NT2/D1 (cell line): Measurements from ENCODE around the gene MTG2.

ENCODE experiments used
- DNase-seq: peaks from one replicate; pipeline ENCODE4 v3.0.0-alpha.2; 2011; ENCODE audit warnings: low read depth, low spot score
- H3K27me3 ChIP-seq: 2 replicates; pipeline ENCODE4 v1.6.0; 2011; ENCODE audit warnings: mild to moderate bottlenecking; ENCODE audit not compliant: insufficient read length, insufficient read depth
- H3K36me3 ChIP-seq: 2 replicates; pipeline ENCODE4 v1.6.1; 2011; ENCODE audit warnings: mild to moderate bottlenecking, low read length, mixed read lengths; ENCODE audit not compliant: insufficient read depth, insufficient read length
- H3K4me1 ChIP-seq: 2 replicates; pipeline ENCODE4 v1.5.1; 2011; ENCODE audit not compliant: insufficient read depth, insufficient read length
- H3K4me3 ChIP-seq: 2 replicates; pipeline ENCODE4 v1.5.1; 2011; ENCODE audit warnings: low read depth; ENCODE audit not compliant: insufficient read length
- H3K9ac ChIP-seq: 2 replicates; pipeline ENCODE4 v1.6.0; 2011; ENCODE audit warnings: low read depth; ENCODE audit not compliant: insufficient read length
- H3K9me3 ChIP-seq: 2 replicates; pipeline ENCODE4 v1.5.1; 2011; ENCODE audit warnings: mild to moderate bottlenecking, low read length; ENCODE audit not compliant: insufficient read depth
- SUZ12 ChIP-seq: IDR thresholded peaks from 2 replicates; pipeline ENCODE4 v1.6.1; 2011; ENCODE audit not compliant: insufficient read length, insufficient read depth; ENCODE audit errors: extremely low read depth
- YY1 ChIP-seq: IDR thresholded peaks from 2 replicates; pipeline ENCODE4 v1.6.1; 2011; ENCODE audit not compliant: insufficient read length, insufficient read depth
- ZNF274 ChIP-seq: IDR thresholded peaks from 2 replicates; pipeline ENCODE4 v1.6.1; 2011; ENCODE audit warnings: mild to moderate bottlenecking, low read depth, low read length

The MTG2 gene

DNA sequence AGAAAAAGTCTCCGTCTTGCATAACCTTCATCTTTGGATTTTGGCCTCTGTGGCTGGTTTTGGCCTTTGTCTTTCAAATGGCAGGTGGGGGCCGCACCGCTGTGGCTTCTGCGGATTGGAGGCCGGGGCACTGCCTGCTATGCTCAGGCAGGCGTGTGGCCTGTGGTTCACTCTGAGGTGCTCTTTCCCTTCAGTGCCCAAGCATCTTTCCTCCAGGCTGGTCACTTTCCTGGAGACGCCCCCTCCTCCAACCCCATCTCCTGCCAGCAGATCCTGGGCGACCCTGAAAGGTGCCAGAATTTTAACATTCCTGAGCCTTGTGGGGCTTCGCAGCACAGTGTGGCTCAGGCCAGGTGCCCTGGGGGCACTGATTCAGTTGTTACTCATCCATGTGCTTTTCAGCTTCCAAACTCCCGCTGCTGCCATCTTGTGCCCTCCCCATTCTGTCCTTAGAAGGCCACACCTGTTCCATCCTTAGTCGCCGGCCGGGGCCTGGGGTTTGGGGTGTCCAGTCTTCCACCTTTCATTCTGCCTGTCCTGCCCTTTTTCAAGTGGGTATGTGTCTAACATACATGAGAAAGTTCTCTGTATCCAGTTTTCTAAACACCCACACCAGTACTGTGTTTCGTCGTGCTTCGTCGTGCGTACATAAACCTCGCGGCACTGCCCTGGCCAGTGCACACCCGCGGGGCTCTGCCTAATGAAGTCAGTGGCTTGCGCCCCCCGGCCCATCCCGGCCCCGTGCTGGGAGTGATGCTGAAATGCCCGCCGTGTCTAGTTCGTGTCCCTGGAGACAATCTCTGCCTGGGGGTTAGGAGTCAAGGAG lies 27.2 kb upstream of the MTG2 start:
- H3K4me3 ChIP-seq: no peak overlapping the region
- peak overlapping the region; percentile 38 for H3K9ac ChIP-seq
- peaks cover 19% of the 10 kb centered on the region; the same call in 1 of the 2 replicates for H3K9me3 ChIP-seq
- TF ChIP-seq ZNF274: no peak
- no peak for TF ChIP-seq YY1
- TF ChIP-seq SUZ12: no peak
- H3K36me3 ChIP-seq: peaks cover 68% of the 10 kb centered on the region
- H3K4me1 ChIP-seq: peaks cover 33% of the 10 kb centered on the region
- peak; percentile 39 for DNase-seq
- no peaks in the 10 kb centered on the region for H3K27me3 ChIP-seq

- peaks cover 68% of the 10 kb centered on the region for H3K36me3 ChIP-seq
- H3K4me3 ChIP-seq: no peak overlapping the region
- H3K9me3 ChIP-seq: peaks cover 19% of the 10 kb centered on the region; the same call in 1 of the 2 replicates
- no peaks in the 10 kb centered on the region for H3K27me3 ChIP-seq
- peak overlapping the region; percentile 8 for H3K9ac ChIP-seq
- H3K4me1 ChIP-seq: peaks cover 37% of the 10 kb centered on the region
- TF ChIP-seq SUZ12: no peak
- no peak for TF ChIP-seq YY1
- TF ChIP-seq ZNF274: no peak
- no peak for DNase-seq
Measured at GRCh38 chr20:62156254-62156556, 26.6 kb upstream of the MTG2 start.

DNA sequence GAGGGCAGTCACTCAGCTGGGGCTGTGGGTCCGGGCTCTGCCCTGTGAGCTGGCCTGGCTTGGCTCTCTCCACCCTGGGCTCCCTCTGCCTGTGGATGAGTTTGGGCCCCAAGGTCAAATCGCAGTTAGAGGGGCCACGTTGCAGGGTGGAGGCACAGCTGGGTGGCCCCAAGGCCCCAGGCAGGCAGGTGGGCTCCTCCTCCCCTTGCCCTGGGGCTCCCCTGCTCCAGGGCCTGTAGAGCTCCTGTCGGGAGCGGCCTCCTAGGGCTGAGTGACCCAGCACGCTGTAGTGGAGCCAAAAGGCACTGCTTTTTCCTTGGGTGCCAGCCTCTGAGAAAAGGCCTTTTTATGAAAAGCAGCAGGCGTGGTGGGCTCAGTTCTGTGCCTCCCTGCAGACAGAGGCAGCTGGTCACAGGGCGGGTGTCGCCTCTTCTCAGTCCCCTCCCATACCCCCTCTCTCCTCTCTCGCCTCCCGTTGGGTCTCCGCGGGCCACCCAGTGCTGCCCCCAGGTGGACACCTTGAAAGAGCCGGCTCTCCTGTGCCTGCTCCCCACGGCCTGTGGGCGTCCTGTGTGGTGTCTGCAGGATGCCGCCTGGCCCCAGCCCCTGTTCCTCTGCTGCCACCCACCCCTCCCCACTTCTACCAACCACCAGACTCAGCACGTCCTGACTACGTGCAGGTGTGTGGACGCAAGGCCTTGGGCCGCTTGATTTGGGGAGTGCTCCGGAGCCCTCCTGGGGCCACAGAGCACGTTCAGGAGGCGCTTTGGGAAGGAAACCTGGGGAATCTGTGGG lies 26.0 kb upstream of the MTG2 start:
- H3K9ac ChIP-seq: peak overlapping the region; percentile 72

GRCh38 chr20:62157387-62158087 lies 25.3 kb upstream of the MTG2 start:
- Histone ChIP-seq H3K9me3 (peaks cover 12% of the 10 kb centered on the region; the same call in 1 of the 2 replicates), H3K4me3 (no peak overlapping the region), H3K4me1 (peaks cover 42% of the 10 kb centered on the region), H3K9ac (peak overlapping the region; percentile 64), H3K27me3 (no peaks in the 10 kb centered on the region), H3K36me3 (peaks cover 69% of the 10 kb centered on the region)
- no peak for DNase-seq
- no peak for TF ChIP-seq ZNF274
- no peak for TF ChIP-seq SUZ12
- TF ChIP-seq YY1: no peak

More for the DNA sequence above, 26.0 kb upstream of the MTG2 start:
- no peaks in the 10 kb centered on the region for H3K27me3 ChIP-seq
- peaks cover 42% of the 10 kb centered on the region for H3K4me1 ChIP-seq
- no peak overlapping the region for H3K4me3 ChIP-seq
- H3K36me3 ChIP-seq: peaks cover 70% of the 10 kb centered on the region
- peaks cover 19% of the 10 kb centered on the region; the same call in 1 of the 2 replicates for H3K9me3 ChIP-seq
- DNase-seq: peak; percentile 57
- TF ChIP-seq SUZ12 (no peak), ZNF274 (no peak), YY1 (no peak)

DNA sequence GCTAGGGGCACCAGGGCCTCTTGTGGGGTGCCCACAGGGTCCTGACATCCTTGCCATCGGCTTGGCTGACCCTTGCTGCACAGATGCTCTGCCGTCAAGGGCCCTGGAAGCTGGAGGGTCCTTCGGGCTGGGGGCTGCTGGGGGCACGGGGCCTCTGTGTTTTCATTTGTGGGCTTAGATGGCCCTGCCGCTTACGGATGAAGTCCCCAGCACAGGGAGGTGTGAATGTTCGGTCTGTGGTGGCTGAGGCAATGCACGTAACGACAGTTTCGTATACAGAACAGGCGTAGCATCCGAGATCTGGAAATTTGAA lies 24.8 kb upstream of the MTG2 start:
- no peak for DNase-seq
- H3K36me3 ChIP-seq: peaks cover 69% of the 10 kb centered on the region

DNA sequence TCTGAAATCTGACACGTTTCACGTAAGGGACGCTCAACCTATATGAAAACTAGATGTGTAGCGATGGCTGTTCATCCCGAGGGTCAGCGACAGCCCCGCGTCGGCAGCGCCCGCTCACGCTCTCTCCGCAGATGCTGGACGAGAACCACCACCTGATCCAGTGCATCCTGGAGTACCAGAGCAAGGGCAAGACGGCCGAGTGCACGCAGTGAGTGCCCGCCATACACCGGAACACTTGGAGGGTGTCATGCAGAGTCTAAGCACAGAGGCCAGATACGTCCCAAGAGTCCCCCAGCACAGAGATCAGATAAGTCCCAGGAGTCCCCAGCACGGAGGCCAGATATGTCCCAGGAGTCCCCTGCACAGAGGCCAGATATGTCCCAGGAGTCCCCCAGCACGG lies 24.3 kb upstream of the MTG2 start:
- H3K9ac ChIP-seq: no peak overlapping the region
- TF ChIP-seq ZNF274 (no peak), YY1 (no peak), SUZ12 (no peak)
- peaks cover 2% of the 10 kb centered on the region; the same call in 1 of the 2 replicates for H3K9me3 ChIP-seq
- H3K4me3 ChIP-seq: no peak overlapping the region
- peaks cover 68% of the 10 kb centered on the region for H3K36me3 ChIP-seq
- DNase-seq: no peak
- peaks cover 42% of the 10 kb centered on the region for H3K4me1 ChIP-seq
- no peaks in the 10 kb centered on the region for H3K27me3 ChIP-seq

More for the DNA sequence above, 24.8 kb upstream of the MTG2 start:
- Histone ChIP-seq H3K9me3 (peaks cover 7% of the 10 kb centered on the region; the same call in 1 of the 2 replicates), H3K9ac (no peak overlapping the region), H3K27me3 (no peaks in the 10 kb centered on the region), H3K4me1 (peaks cover 42% of the 10 kb centered on the region), H3K4me3 (no peak overlapping the region)
- TF ChIP-seq ZNF274 (no peak), SUZ12 (no peak), YY1 (no peak)

GRCh38 chr20:62159052-62159451 lies 23.8 kb upstream of the MTG2 start:
- no peak for DNase-seq
- Histone ChIP-seq H3K27me3 (no peaks in the 10 kb centered on the region), H3K9me3 (no peaks in the 10 kb centered on the region), H3K4me3 (no peak overlapping the region), H3K4me1 (peaks cover 42% of the 10 kb centered on the region), H3K36me3 (peaks cover 68% of the 10 kb centered on the region), H3K9ac (peak overlapping the region; percentile 53)
- TF ChIP-seq YY1 (no peak), ZNF274 (no peak), SUZ12 (no peak)
